IPS-20b (cell line): Measurements from ENCODE around the gene MAGI1.

Experiments
- H3K27ac ChIP-seq: one replicate; pipeline ENCODE4 v1.5.1; 2013; ENCODE audit warnings: low read length
- H3K27me3 ChIP-seq: 2 replicates; pipeline ENCODE4 v1.6.1; 2013; ENCODE audit warnings: mild to moderate bottlenecking, low read length, inconsistent platforms; ENCODE audit not compliant: insufficient read depth
- H3K36me3 ChIP-seq: 2 replicates; pipeline ENCODE4 v1.6.1; 2013; ENCODE audit warnings: low read depth, mild to moderate bottlenecking, inconsistent platforms, low read length, moderate library complexity; ENCODE audit not compliant: insufficient read depth
- H3K4me1 ChIP-seq: 2 replicates; pipeline ENCODE4 v1.6.1; 2013; ENCODE audit warnings: mild to moderate bottlenecking, control low read depth, inconsistent platforms, low read length, moderate library complexity; ENCODE audit not compliant: insufficient read depth
- H3K4me3 ChIP-seq: 2 replicates; pipeline ENCODE4 v1.5.1; 2013; ENCODE audit warnings: mild to moderate bottlenecking, low read length, inconsistent platforms
- H3K9ac ChIP-seq: 2 replicates; pipeline ENCODE4 v1.6.1; 2013; ENCODE audit warnings: low read depth, mild to moderate bottlenecking, inconsistent platforms, low read length, moderate library complexity
- H3K9me3 ChIP-seq: 2 replicates; pipeline ENCODE4 v1.6.1; 2013; ENCODE audit warnings: mild to moderate bottlenecking, low read depth, low read length, inconsistent platforms; ENCODE audit not compliant: insufficient read depth

The MAGI1 gene

GRCh38 chr3:65878831-65879230 is 159.9 kb downstream of the MAGI1 start:
- Histone ChIP-seq H3K27me3 (no peaks in the 10 kb centered on the region), H3K9me3 (no peaks in the 10 kb centered on the region), H3K4me3 (no peak overlapping the region), H3K9ac (peak overlapping the region; percentile 42), H3K36me3 (no peaks in the 10 kb centered on the region), H3K27ac (peak overlapping the region; percentile 4), H3K4me1 (peaks cover 16% of the 10 kb centered on the region)

- no peak overlapping the region for H3K4me3 ChIP-seq
- H3K4me1 ChIP-seq, result peaks cover 16% of the 10 kb centered on the region
- no peaks in the 10 kb centered on the region for H3K36me3 ChIP-seq
- H3K27me3 ChIP-seq, result no peaks in the 10 kb centered on the region
- H3K9me3 ChIP-seq, result no peaks in the 10 kb centered on the region
- H3K27ac ChIP-seq, result no peak overlapping the region
- no peak overlapping the region for H3K9ac ChIP-seq
Observed at GRCh38 chr3:65877160-65877559, 161.6 kb downstream of the MAGI1 start.

GRCh38 chr3:65876028-65876420 is 162.7 kb downstream of the MAGI1 start:
- H3K4me1 ChIP-seq, result peaks cover 17% of the 10 kb centered on the region
- H3K4me3 ChIP-seq, result no peak overlapping the region
- no peaks in the 10 kb centered on the region for H3K9me3 ChIP-seq
- no peak overlapping the region for H3K27ac ChIP-seq
- no peaks in the 10 kb centered on the region for H3K36me3 ChIP-seq
- no peak overlapping the region for H3K9ac ChIP-seq
- H3K27me3 ChIP-seq, result no peaks in the 10 kb centered on the region

GRCh38 chr3:65875393-65876027 is 163.2 kb downstream of the MAGI1 start:
- H3K27me3 ChIP-seq, result no peaks in the 10 kb centered on the region
- H3K4me1 ChIP-seq, result peaks cover 17% of the 10 kb centered on the region
- no peaks in the 10 kb centered on the region for H3K9me3 ChIP-seq
- H3K27ac ChIP-seq, result no peak overlapping the region
- no peak overlapping the region for H3K9ac ChIP-seq
- H3K36me3 ChIP-seq, result no peaks in the 10 kb centered on the region
- no peak overlapping the region for H3K4me3 ChIP-seq

GRCh38 chr3:65873869-65874268 is 164.8 kb downstream of the MAGI1 start:
- Histone ChIP-seq H3K36me3 (no peaks in the 10 kb centered on the region), H3K9ac (no peak overlapping the region), H3K27ac (no peak overlapping the region), H3K4me1 (peaks cover 9% of the 10 kb centered on the region), H3K27me3 (no peaks in the 10 kb centered on the region), H3K9me3 (no peaks in the 10 kb centered on the region), H3K4me3 (no peak overlapping the region)

- Histone ChIP-seq H3K9me3 (no peaks in the 10 kb centered on the region), H3K27me3 (no peaks in the 10 kb centered on the region), H3K27ac (no peak overlapping the region), H3K36me3 (no peaks in the 10 kb centered on the region), H3K4me3 (no peak overlapping the region), H3K4me1 (peaks cover 4% of the 10 kb centered on the region), H3K9ac (no peak overlapping the region)
Observed at GRCh38 chr3:65873028-65873427, 165.7 kb downstream of the MAGI1 start.

GRCh38 chr3:65871305-65872141 is 167.2 kb downstream of the MAGI1 start:
- no peak overlapping the region for H3K27ac ChIP-seq
- H3K4me3 ChIP-seq, result no peak overlapping the region
- H3K4me1 ChIP-seq, result peaks cover 4% of the 10 kb centered on the region
- no peaks in the 10 kb centered on the region for H3K27me3 ChIP-seq
- no peak overlapping the region for H3K9ac ChIP-seq
- no peaks in the 10 kb centered on the region for H3K9me3 ChIP-seq
- H3K36me3 ChIP-seq, result no peaks in the 10 kb centered on the region

GRCh38 chr3:65869798-65870197 is 168.9 kb downstream of the MAGI1 start:
- Histone ChIP-seq H3K4me1 (peaks cover 4% of the 10 kb centered on the region), H3K27ac (no peak overlapping the region), H3K4me3 (no peak overlapping the region), H3K9ac (no peak overlapping the region), H3K27me3 (no peaks in the 10 kb centered on the region), H3K36me3 (no peaks in the 10 kb centered on the region), H3K9me3 (no peaks in the 10 kb centered on the region)

GRCh38 chr3:65867463-65868210 is 171.1 kb downstream of the MAGI1 start:
- no peaks in the 10 kb centered on the region for H3K9me3 ChIP-seq
- H3K36me3 ChIP-seq, result no peaks in the 10 kb centered on the region
- H3K27me3 ChIP-seq, result no peaks in the 10 kb centered on the region
- H3K27ac ChIP-seq, result no peak overlapping the region
- peaks cover 4% of the 10 kb centered on the region for H3K4me1 ChIP-seq
- H3K9ac ChIP-seq, result no peak overlapping the region
- no peak overlapping the region for H3K4me3 ChIP-seq

GRCh38 chr3:65864357-65864904 is 174.3 kb downstream of the MAGI1 start:
- Histone ChIP-seq H3K36me3 (no peaks in the 10 kb centered on the region), H3K9ac (no peak overlapping the region), H3K9me3 (no peaks in the 10 kb centered on the region), H3K27me3 (no peaks in the 10 kb centered on the region), H3K27ac (no peak overlapping the region), H3K4me3 (no peak overlapping the region), H3K4me1 (no peaks in the 10 kb centered on the region)

- no peaks in the 10 kb centered on the region for H3K9me3 ChIP-seq
- H3K4me1 ChIP-seq, result no peaks in the 10 kb centered on the region
- no peak overlapping the region for H3K27ac ChIP-seq
- H3K9ac ChIP-seq, result no peak overlapping the region
- H3K4me3 ChIP-seq, result no peak overlapping the region
- no peaks in the 10 kb centered on the region for H3K27me3 ChIP-seq
- H3K36me3 ChIP-seq, result no peaks in the 10 kb centered on the region
Observed at GRCh38 chr3:65861718-65862117, 177.0 kb downstream of the MAGI1 start.
